K562 (cell line): ENCODE measurements around the gene KLRF1. TPM values are rescaled to one million over a fixed set of nuclear protein-coding genes. Genes with fewer than 3 reads are reported as not detected.

Experiments used
- ATAC-seq: fragments of 200-7000 bp; cut with Tn5 transposase; 3 replicates; pipeline ENCODE4 v1.9.1; 2020; ENCODE audit warnings: moderate library complexity
- BruUV-seq: library from RNA; stranded (reverse); fragments of 400-500 nt; replicated peaks from 2 replicates; lab custom pipeline; 2021; lab: Mats Ljungman, UMichigan
- CTCF ChIA-PET: fragments of 300-600 bp; formaldehyde crosslinking; extraction: SDS; loops from one replicate; lab custom pipeline; 2021; ENCODE audit warnings: low intra/inter-chr PET ratio; lab: Yijun Ruan, JAX
- POLR2A ChIA-PET: fragments of 300-600, 350-650 bp; sonication (Branson Sonifier 250); formaldehyde crosslinking; extraction: SDS; loops from one replicate; lab custom pipeline; 2021; ENCODE audit warnings: antibody characterized with exemption, inconsistent platforms; lab: Yijun Ruan, JAX
- DNase-seq, 4 experiments: peaks; one replicate each; pipeline versions ENCODE4 v3.0.0 to v3.0.0-alpha.2; 2011 to 2018; ENCODE audit warnings: low spot score in 3 of 4, mixed read lengths in 3 of 4; ENCODE audit errors: extremely low read depth in 1 of 4
- FAIRE-seq: peaks from 2 replicates; lab custom pipeline; 2011; peaks lifted over from hg19 to GRCh38; lab: Jason Lieb, UNC
- H2AFZ ChIP-seq: 2 replicates; pipeline ENCODE4 v1.6.0; 2011; ENCODE audit warnings: low read depth, low read length, control low read depth, inconsistent platforms
- H3K27ac ChIP-seq: fragments of 200-600 bp; 3 replicates; pipeline ENCODE4 v1.8.0; 2011; ENCODE audit warnings: low read depth, mild to moderate bottlenecking, control low read depth, inconsistent platforms, low read length, moderate library complexity, mixed read lengths; ENCODE audit errors: extremely low read depth
- H3K27me3 ChIP-seq, 2 experiments: fragments of 300-600 bp in 1 of 2; 2 replicates in 1 of 2; 3 replicates in 1 of 2; pipeline versions ENCODE4 v1.6.0 to v1.8.0; 2011; ENCODE audit warnings: inconsistent platforms in 2 of 2, low read length in 2 of 2, mild to moderate bottlenecking in 1 of 2, mixed read lengths in 1 of 2, moderate library complexity in 1 of 2; ENCODE audit not compliant: control insufficient read depth in 2 of 2, insufficient read depth in 2 of 2
- H3K36me3 ChIP-seq: fragments of 300-600 bp; 3 replicates; pipeline ENCODE4 v1.8.0; 2011; ENCODE audit warnings: mild to moderate bottlenecking, low read length, inconsistent platforms; ENCODE audit not compliant: control insufficient read depth, insufficient read depth
- H3K4me1 ChIP-seq, 2 experiments: fragments of 200-600 bp in 1 of 2; replicated peaks in 1 of 2; 2 replicates in 1 of 2; 3 replicates in 1 of 2; pipeline versions ENCODE4 v1.5.1 to v1.8.0; 2011; ENCODE audit warnings: inconsistent platforms in 2 of 2, low read length in 2 of 2, mild to moderate bottlenecking in 1 of 2, mixed read lengths in 1 of 2, moderate library complexity in 1 of 2; ENCODE audit not compliant: control insufficient read depth in 2 of 2, insufficient read depth in 2 of 2
- H3K4me2 ChIP-seq: 2 replicates; pipeline ENCODE4 v1.6.1; 2011; ENCODE audit warnings: low read length, control low read depth, inconsistent platforms, mixed read lengths; ENCODE audit not compliant: insufficient read depth
- H3K4me3 ChIP-seq: fragments of 200-600 bp; sonication (generic), shearing (Covaris generic); 2 replicates; pipeline ENCODE4 v1.5.1; 2016; ENCODE audit warnings: control low read depth, inconsistent platforms
- H3K79me2 ChIP-seq: fragments of 200-600 bp; 3 replicates; pipeline ENCODE4 v1.8.0; 2011; ENCODE audit warnings: low read length, inconsistent platforms; ENCODE audit not compliant: control insufficient read depth, insufficient read depth
- H3K9ac ChIP-seq, 2 experiments: 2 replicates each; pipeline versions ENCODE4 v1.6.0 to v1.6.1; 2011; ENCODE audit warnings: low read depth in 2 of 2, low read length in 2 of 2, control low read depth in 1 of 2, inconsistent platforms in 1 of 2, mild to moderate bottlenecking in 1 of 2, mixed read lengths in 1 of 2; ENCODE audit not compliant: insufficient read depth in 1 of 2
- H3K9me1 ChIP-seq: one replicate; pipeline ENCODE4 v1.6.0; 2011; ENCODE audit warnings: inconsistent platforms, mild to moderate bottlenecking, low read length, moderate library complexity; ENCODE audit not compliant: control insufficient read depth, insufficient read depth
- H3K9me3 ChIP-seq: replicated peaks from 2 replicates; pipeline ENCODE4 v1.5.1; 2011; ENCODE audit warnings: low read depth, low read length, inconsistent platforms; ENCODE audit not compliant: control insufficient read depth, insufficient read depth
- H4K20me1 ChIP-seq: replicated peaks from 2 replicates; pipeline ENCODE4 v1.6.1; 2011; ENCODE audit warnings: low read length, inconsistent platforms, mixed read lengths; ENCODE audit not compliant: control insufficient read depth, insufficient read depth
- ADNP ChIP-seq: fragments of 200-800 bp; sonication (Bioruptor generic); IDR thresholded peaks from 2 replicates; pipeline ENCODE4 v1.6.1; 2016; ENCODE audit warnings: missing genetic modification characterization, missing compliant biosample characterization
- DIDO1 ChIP-seq: fragments of 450-650 bp; IDR thresholded peaks from 2 replicates; pipeline ENCODE4 v1.6.1; 2016; ENCODE audit warnings: low read depth, missing biosample characterization, missing genetic modification characterization
- IRF2 ChIP-seq: sonication (generic); formaldehyde crosslinking; IDR thresholded peaks from 2 replicates; pipeline ENCODE4 v1.8.1; 2022; ENCODE audit warnings: mild to moderate bottlenecking, missing genetic modification reagents
- MEF2A ChIP-seq: IDR thresholded peaks from 2 replicates; pipeline ENCODE4 v1.6.1; 2011; ENCODE audit warnings: low read depth, mild to moderate bottlenecking, low read length, moderate library complexity; ENCODE audit not compliant: control insufficient read depth
- MNT ChIP-seq, 2 experiments: fragments of 450-650 bp; conservative IDR thresholded peaks; 2 replicates each; pipeline ENCODE4 v1.6.1; 2017; ENCODE audit warnings: mild to moderate bottlenecking in 2 of 2, moderate library complexity in 2 of 2
- RNF219 ChIP-seq: fragments of 250-450 bp; sonication (Bioruptor Pico); IDR thresholded peaks from 2 replicates; pipeline ENCODE4 v1.5.0; 2022; ENCODE audit warnings: mild to moderate bottlenecking
- TGIF2 ChIP-seq: sonication (generic); formaldehyde crosslinking; IDR thresholded peaks from 2 replicates; pipeline ENCODE4 v1.8.1; 2022; ENCODE audit warnings: mild to moderate bottlenecking, missing genetic modification reagents, moderate library complexity
- ZBTB26 ChIP-seq: fragments of 450-650 bp; formaldehyde crosslinking; IDR thresholded peaks from 2 replicates; pipeline ENCODE4 v1.4.0; 2022; ENCODE audit warnings: missing genetic modification characterization
- ZNF584 ChIP-seq: fragments of 200-800 bp; sonication (Bioruptor generic); IDR thresholded peaks from 2 replicates; pipeline ENCODE4 v1.6.1; 2016; ENCODE audit warnings: low read depth, mild to moderate bottlenecking, missing genetic modification characterization, missing compliant biosample characterization
- WGBS: fragments of 100-300 bp; shearing (Covaris generic); methylation state at CpG from one replicate; pipeline ENCODE4 v1.1.6; 2016; ENCODE audit warnings: low coverage, mixed read lengths; ENCODE audit not compliant: insufficient coverage; ENCODE audit errors: missing lambda C conversion rate; 5-methylcytosine and 5-hydroxymethylcytosine counted together
- in situ Hi-C: fragments of 300-500 bp; cut with MboI; formaldehyde crosslinking; loops from 4 replicates; pipeline ENCODE4 v1.15.0; 2018; ENCODE audit warnings: inconsistent platforms, mixed read lengths
- intact Hi-C: fragments of 100-400 bp; cut with micrococcal nuclease; formaldehyde crosslinking; loops from 2 replicates; pipeline ENCODE4 v1.14.2; 2022
- polyA plus RNA-seq, 8 experiments: library from polyadenylated mRNA; depleted of rRNA in 4 of 8; stranded (reverse) in 5 of 8; unstranded in 3 of 8; fragments of >200 nt; fragmentation: Nextera tagmentation in 2 of 8; fragmentation: Illumina TruSeq in 1 of 8; extraction: Ambion mirVana in 2 of 8; extraction: Trizol in 1 of 8; gene quantifications; 2 replicates each; pipeline versions ENCODE4 v1.2.1 to v1.2.3, GENCODE V29; 2011 to 2014; ENCODE audit warnings: inconsistent platforms in 1 of 8, missing spikeins in 1 of 8
- total RNA-seq, 7 experiments: library from RNA; depleted of rRNA in 6 of 7; stranded (reverse); fragments of >200 nt in 6 of 7; fragmentation: Illumina TruSeq in 2 of 7; extraction: Trizol in 2 of 7; gene quantifications; 2 replicates each; pipeline versions ENCODE4 v1.2.1 to v1.2.3, GENCODE V29; 2011 to 2021; ENCODE audit warnings: low replicate concordance in 1 of 7
- TF ChIP-seq, protein P1 (sequence below): fragments of 450-650 bp; formaldehyde crosslinking; IDR thresholded peaks from 2 replicates; pipeline ENCODE4 v1.4.0; 2020; ENCODE audit warnings: mild to moderate bottlenecking, mixed read lengths
- TF ChIP-seq, protein P2 (sequence below): fragments of 450-650 bp; formaldehyde crosslinking; IDR thresholded peaks from 2 replicates; pipeline ENCODE4 v1.4.0; 2020; ENCODE audit warnings: mild to moderate bottlenecking, moderate library complexity

Gene KLRF1
- total and polyA plus RNA-seq, 9 of the 15 experiments (the other 6 are each of a cell fraction or from before 2014, with no cell fraction given), result 0.48 to 1.8 (median 1.1) TPM

GRCh38 chr12:9869307-9870161 lies 42.3 kb downstream of the KLRF1 start, which contains the start of gene CLEC2B:
TSS of gene CLEC2B (minus strand) at chr12:9869354.
- Histone ChIP-seq H3K27ac (peak within 1 kb of the TSS; percentile 60; the same call in 2 of the 3 replicates), H4K20me1 (no peaks in the 10 kb centered on the region), H3K4me2 (peak within 1 kb of the TSS; percentile 69), H3K9me1 (no peaks in the 10 kb centered on the region), H3K36me3 (no peaks in the 10 kb centered on the region), H3K27me3 (no peaks in the 10 kb centered on the region), H3K4me1 (no peaks in the 10 kb centered on the region; a peak in 1 of 5 replicates), H3K4me3 (peak within 1 kb of the TSS; percentile 24), H3K9ac (peak within 1 kb of the TSS in 1 of 2 experiments; percentile 60; a peak in 2 of 4 replicates), H3K9me3 (no peaks in the 10 kb centered on the region), H2AFZ (peak within 1 kb of the TSS; percentile 61), H3K79me2 (no peaks in the 10 kb centered on the region)
- peak; percentile 20; the same call in 2 of the 3 replicates for ATAC-seq
- peak; percentile 35 for FAIRE-seq
- in situ Hi-C loops (no loop called here), intact Hi-C loops (no loop called here)
- ChIA-PET POLR2A (interaction anchor here (0.7 kb wide), 1 partner anchor 140 kb away, joined by 3 read pairs; no protein-coding TSS in a partner anchor), CTCF (no interaction called here)
- 2% methylated on average over 11 of the region's 11 CpGs for WGBS
- no TSS peak for BruUV-seq
- DNase-seq, result peak in 1 of 4 experiments; percentile 33
- TF ChIP-seq IRF2 (CRISPR knock-in tag) (no peak), TGIF2 (CRISPR knock-in tag) (no peak), ADNP (tag) (0 out of 2 replicates have a peak, but pooled peaks have one; percentile 42), RNF219 (CRISPR knock-in tag) (no peak), MEF2A (0 out of 2 replicates have a peak, but pooled peaks have one; percentile 9), MNT (conservative IDR thresholded peaks at IDR 0.05) (peak in 1 of 2 experiments; percentile 35; a peak in 1 of 4 replicates), ZBTB26 (no peak), DIDO1 (tag) (peak; percentile 13; the same call in 1 of the 2 replicates), ZNF584 (0 out of 2 replicates have a peak, but pooled peaks have one; percentile 34)
- TF ChIP-seq, protein P1, sequence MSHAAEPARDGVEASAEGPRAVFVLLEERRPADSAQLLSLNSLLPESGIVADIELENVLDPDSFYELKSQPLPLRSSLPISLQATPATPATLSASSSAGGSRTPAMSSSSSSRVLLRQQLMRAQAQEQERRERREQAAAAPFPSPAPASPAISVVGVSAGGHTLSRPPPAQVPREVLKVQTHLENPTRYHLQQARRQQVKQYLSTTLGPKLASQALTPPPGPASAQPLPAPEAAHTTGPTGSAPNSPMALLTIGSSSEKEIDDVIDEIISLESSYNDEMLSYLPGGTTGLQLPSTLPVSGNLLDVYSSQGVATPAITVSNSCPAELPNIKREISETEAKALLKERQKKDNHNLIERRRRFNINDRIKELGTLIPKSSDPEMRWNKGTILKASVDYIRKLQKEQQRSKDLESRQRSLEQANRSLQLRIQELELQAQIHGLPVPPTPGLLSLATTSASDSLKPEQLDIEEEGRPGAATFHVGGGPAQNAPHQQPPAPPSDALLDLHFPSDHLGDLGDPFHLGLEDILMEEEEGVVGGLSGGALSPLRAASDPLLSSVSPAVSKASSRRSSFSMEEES, result peak; percentile 31; the same call in 1 of the 2 replicates
- TF ChIP-seq, protein P2, sequence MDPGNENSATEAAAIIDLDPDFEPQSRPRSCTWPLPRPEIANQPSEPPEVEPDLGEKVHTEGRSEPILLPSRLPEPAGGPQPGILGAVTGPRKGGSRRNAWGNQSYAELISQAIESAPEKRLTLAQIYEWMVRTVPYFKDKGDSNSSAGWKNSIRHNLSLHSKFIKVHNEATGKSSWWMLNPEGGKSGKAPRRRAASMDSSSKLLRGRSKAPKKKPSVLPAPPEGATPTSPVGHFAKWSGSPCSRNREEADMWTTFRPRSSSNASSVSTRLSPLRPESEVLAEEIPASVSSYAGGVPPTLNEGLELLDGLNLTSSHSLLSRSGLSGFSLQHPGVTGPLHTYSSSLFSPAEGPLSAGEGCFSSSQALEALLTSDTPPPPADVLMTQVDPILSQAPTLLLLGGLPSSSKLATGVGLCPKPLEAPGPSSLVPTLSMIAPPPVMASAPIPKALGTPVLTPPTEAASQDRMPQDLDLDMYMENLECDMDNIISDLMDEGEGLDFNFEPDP, result no peak
